GM18858 (cell line): ENCODE results near the gene MBD3L4.
"Not testable (repeated sequence)": the region's sequence is repeated elsewhere in the genome, so short reads cannot be mapped to it uniquely, and the experiment has no call there.

Experiments
- ATAC-seq: cut with Tn5 transposase; IDR thresholded peaks from one replicate; pipeline ENCODE4 v1.9.1; 2021; ENCODE audit not compliant: unreplicated experiment

MBD3L4 gene

DNA sequence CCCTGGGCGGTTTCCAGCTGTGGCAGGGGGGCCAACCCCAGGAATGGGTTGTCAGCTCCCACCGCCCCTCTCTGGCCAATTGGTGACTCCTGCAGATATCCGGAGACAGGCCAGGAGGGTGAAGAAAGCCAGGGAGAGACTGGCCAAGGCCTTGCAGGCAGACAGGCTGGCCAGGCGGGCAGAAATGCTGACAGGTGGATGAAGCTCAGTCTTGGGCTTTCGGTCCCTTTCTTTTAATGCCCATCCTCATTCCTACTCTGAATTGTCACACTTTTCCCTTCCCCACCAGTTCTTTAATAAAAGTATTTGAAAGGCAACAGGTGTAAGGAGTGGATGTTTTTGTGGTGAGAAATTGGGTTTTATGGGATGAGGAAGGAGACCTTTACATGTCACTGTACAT lies 11.4 kb upstream of the MBD3L4 start:
- not testable (repeated sequence) for ATAC-seq

DNA sequence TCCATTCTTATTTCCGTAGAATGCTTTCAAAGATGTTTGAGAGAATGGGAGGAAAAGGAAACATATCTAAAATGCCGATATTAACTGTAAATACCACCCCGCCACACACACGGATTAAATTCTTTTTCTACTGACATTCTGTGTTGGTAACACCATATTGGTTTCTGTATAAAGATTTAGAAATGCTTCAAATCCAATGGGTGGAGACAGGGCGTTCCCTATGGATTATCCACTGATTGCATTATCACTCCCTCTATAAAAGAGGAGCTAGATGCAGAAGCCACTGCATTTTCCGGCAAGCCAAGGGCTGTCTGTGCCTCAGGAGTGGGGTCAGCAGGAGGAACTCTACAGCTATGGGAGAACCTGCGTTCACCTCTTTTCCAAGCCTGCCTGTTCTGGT lies 9.0 kb upstream of the MBD3L4 start, which contains the start of gene MBD3L2:
Gene MBD3L2 (plus strand): TSS at position 301 of the 400 bp plus-strand sequence. CDS start 53 bp downstream, at position 354.
- ATAC-seq, result not testable (repeated sequence)

DNA sequence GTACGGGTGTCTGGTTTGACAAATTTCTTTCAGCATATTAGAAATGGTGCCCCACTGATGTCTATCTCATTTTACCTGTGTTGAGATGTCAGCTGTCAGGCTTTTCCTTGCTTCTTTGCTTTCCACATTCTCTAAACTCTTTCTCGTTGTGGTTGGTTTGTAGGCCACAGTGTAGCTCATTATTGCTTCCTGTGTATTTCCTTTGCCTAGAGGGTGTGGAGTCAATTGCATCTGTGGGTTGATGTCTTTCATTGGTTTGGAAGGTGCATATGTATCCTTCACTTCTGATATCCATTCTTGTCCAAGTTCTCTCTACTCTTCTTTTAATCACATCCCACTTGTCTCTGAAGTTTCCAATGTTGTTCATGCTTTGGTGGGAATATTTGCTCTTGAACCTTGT lies 1.6 kb upstream of the MBD3L4 start:
- ATAC-seq, result not testable (repeated sequence)

DNA sequence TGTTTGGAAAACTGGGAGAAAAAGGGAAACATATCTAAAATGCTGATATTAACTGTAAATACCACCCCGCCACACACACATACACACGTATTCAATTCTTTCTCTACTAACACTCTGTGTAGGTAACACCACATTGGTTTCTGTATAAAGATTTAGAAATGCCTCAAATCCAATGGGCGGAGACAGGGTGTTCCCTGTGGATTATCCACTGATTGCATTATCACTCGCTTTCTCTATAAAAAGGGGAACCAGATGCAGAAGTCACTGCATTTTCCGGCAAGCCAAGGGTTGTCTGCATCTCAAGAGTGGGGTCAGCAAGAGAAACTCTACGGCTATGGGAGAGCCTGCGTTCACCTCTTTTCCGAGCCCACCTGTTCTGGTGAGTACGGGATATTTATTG lies 9.7 kb downstream of the MBD3L4 start, which contains the start of gene MBD3L5:
Gene MBD3L5 (plus strand): TSS at position 301 of the 400 bp plus-strand sequence. CDS start 34 bp downstream, at position 335.
- not testable (repeated sequence) for ATAC-seq

DNA sequence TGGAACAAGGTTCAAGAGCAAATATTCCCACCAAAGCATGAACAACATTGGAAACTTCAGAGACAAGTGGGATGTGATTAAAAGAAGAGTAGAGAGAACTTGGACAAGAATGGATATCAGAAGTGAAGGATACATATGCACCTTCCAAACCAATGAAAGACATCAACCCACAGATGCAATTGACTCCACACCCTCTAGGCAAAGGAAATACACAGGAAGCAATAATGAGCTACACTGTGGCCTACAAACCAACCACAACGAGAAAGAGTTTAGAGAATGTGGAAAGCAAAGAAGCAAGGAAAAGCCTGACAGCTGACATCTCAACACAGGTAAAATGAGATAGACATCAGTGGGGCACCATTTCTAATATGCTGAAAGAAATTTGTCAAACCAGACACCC lies 11.2 kb downstream of the MBD3L4 start:
- not testable (repeated sequence) for ATAC-seq

DNA sequence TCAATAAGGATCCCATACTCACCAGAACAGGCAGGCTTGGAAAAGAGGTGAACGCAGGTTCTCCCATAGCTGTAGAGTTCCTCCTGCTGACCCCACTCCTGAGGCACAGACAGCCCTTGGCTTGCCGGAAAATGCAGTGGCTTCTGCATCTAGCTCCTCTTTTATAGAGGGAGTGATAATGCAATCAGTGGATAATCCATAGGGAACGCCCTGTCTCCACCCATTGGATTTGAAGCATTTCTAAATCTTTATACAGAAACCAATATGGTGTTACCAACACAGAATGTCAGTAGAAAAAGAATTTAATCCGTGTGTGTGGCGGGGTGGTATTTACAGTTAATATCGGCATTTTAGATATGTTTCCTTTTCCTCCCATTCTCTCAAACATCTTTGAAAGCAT lies 18.6 kb downstream of the MBD3L4 start, which contains the start of gene MBD3L2B:
Gene MBD3L2B (minus strand): TSS at position 101 of the 400 bp plus-strand sequence. CDS start 34 bp downstream, at position 67.
- not testable (repeated sequence) for ATAC-seq

DNA sequence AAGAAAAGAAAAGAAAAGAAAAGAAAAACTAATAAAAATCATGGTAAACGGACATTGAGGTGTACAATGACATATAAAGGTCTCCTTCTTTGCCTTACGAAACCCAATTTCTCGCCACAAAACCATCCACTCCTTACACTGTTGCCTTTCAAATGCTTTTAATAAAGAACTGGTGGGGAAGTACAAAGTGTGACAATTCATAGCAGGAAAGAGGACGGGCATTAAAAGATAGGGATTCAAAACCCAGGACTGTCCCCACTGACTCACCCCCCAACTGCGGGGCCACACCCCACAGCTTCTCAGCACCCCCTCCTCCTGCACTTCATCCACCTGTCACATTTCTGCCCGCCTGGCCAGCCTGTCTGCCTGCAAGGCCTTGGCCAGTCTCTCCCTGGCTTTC lies 21.2 kb downstream of the MBD3L4 start:
- ATAC-seq, result no peak

DNA sequence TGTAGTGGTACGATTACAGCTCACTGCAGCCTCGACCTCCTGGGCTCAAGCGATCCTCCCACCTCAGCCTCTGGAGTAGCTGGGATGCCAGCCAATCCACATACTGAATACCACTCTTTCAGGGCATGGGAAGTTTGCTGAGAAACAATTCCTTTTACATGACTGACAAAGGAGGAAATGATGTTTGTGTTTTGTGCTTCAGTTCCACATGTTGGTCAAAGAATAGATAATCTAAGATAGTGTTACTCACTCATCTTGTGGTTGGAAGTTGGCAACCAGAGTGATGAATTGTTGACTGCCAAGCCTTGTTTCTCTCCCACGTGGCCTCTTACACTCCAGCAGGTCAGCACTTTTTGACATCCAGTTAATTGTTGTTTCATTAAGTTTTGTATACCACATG lies 26.3 kb downstream of the MBD3L4 start:
- no peak for ATAC-seq

DNA sequence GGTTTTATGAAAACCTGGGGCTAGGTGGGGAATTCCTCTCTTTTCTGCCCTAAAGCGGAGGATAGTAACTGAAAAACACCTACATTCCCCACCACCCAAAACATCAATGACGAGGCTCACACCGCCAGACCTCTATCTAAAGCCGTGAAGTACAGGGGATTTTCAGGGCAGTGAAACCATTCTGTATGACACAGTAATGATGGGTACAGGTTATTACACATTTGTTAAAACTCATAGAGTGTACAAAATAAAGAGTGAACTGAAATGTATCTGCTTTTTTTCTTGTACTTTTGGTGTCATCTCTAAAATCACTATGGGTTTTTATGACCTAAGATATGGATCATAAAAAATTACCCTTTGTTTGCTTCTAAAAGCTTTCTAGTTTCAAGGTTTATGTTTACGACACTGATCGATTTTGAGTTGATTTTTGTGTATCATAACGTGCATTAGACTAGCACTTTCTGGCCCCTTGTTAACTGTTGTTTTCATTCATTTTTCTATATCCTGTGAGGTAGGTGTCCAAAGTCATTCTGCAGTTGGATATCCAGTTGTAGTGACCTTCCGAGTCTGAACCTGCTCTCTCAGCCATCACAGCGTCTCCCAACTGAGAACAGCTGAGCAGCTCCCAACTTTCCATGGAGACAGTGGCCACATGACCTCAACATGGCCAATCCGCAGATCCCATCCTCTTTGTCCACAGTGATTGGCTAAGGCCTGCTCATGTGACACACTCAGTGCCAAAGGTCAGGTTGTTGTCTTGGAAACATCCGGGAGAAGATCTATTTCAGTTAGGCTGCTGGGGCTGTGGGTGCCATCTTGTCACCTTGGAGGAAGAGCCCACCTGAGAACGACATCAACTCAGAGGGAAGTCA lies 29.0 kb downstream of the MBD3L4 start:
- no peak for ATAC-seq

DNA sequence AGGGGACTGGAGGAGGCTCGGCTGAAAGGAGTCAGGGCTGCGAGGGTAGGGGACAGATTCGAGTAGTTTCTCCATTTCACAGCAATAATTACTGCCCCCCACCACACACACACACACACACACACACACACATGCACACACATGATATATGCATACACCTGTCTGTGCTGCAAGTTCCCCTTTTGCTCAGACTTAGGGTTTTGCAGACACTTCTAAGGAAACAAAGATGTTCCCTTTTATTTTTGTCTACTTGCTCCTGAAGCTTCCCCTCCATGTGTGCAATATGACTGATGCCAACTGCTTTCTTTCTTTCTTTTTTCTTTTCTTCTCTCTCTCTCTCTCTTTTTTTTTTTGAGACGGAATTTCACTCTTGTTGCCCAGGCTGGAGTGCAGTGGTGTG lies 32.1 kb downstream of the MBD3L4 start:
- ATAC-seq, result no peak

DNA sequence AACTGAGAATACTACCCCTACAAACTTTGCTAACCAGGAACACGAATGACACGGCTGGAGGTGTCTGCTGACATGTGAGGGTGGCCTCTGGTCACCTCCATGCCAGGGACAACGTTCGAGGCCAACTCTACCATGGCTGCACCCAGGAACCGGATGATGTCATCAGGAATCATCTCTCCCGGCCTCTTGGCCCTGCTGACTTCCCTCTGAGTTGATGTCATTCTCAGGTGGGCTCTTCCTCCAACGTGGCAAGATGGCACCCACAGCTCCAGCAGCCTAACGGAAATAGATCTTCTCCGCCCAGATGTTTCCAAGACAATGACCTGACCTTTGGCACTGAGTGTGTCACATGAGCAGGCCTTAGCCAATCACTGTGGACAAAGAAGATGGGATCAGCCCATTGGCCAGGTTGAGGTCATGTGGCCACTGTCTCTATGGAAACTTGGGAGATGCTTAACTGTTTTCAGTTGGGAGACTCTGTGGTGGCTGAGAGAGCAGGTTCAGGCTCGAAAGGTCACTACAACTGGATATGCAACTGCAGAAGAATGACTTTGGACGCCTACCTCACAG lies 33.8 kb downstream of the MBD3L4 start:
- no peak for ATAC-seq

DNA sequence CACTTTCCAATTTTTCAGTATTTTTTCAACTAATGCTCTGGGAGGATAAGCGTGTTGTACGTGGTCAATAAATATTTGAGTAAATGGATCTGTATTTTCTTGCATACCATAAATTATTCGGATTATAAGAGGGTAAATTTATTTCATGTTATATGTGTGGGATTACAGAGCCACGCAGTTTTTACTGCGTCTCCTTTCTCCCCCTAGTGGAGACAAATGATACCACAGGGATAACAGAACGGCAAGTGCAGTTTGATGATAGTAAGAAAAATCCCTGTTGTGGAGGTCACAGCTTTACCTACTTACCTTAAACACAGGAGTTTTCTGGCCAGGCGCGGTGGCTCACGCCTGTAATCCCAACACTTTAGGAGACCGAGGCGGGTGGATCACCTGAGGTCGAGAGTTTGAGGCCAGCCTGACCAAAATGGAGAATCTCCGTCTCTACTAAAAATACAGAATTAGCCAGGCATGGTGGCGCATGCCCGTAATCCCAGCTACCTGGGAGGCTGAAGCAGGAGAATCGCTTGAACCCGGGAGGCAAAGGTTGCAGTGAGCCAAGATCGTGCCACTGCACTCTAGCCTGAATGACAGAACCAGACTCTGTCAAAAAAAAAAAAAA lies 35.6 kb downstream of the MBD3L4 start:
- no peak for ATAC-seq

DNA sequence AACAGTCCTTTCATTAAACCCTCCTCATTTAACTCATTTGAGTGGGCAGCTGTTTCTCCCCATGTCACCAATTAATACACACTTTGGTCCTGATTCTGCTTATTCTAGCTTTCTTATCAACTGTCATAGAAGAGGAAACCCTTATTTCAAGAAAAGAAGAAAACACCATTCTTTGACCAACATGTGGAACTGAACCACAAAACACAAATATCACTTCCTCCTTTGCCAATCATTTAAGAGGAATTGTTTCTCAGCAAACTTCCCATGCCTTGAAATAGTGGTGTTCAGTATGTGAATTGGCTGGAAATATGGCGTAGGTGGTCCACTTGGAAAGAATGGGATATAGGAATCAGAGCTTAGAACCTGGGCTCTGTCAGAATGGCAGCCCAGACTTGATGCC lies 39.2 kb downstream of the MBD3L4 start:
- no peak for ATAC-seq

DNA sequence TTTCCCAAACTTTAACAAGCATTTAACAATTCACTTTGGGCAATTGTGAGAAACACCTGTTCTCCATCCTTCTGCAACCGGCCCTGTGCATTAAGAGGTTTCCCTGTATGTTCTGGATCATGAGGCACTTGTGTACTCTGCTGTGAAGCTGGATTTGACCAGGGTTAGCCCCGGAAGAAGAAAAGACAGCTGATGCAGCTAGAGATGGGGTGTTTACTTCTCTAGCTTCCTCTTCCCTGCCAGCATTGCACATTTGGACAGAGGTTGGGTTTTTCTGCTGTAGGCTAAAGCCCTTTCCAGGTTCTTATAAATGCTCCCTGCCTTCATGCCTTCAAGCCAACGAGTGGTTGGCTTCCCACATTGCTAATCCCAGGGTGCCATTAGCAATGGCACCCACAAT lies 39.6 kb downstream of the MBD3L4 start:
- no peak for ATAC-seq

DNA sequence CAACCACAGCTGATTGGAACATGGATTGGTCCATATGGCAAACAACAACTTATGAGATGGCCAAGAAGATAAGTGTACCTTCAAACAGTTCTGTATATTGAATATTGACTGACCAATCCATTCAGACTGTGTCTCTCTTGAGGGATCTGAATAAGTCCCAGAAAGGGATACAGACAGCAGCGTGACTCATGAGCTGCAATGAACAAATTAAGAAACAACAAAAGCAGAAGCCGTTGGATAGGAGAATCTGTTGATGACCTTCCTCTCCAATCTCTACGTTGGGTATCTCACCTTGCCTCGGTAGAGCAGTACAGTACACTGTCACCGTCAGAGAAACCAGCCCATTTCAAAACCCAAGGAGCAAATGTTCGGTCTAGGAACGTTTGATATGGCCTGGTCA lies 40.0 kb downstream of the MBD3L4 start:
- no peak for ATAC-seq

DNA sequence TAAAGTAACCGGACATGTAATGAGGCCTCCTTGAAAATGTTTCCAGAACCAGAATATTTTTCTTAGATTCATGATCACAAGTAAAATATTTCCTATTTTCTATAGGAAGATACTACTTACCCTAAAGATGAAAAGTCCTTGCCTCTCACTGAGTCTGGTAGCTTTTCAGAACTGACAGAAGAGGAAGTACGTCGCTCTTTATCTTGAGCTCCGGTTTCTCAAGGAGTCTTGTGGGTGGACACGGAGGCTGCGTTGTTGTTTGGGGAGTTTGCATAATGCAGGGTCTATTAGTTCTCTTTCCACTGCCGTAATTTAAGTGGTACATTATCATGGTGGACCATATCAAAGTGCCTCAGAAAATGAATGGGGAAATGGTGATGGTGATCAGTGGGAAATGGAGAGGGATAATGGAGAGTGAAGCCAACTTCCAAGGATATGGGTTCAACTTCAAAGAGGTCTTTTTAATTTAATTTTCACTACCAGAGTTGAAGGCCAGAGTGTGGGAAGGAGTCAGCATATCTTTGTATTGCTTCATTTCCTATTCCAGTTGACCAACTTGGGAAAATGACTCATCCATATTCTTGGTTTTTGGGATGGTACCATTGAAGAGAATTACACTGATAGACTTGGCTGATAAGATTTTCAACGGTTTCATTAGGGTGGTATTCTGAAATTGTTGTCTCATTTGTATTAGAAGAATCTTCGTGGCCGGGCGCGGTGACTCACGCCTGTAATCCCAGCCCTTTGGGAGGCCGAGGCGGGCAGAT lies 42.1 kb downstream of the MBD3L4 start:
- ATAC-seq, result no peak

DNA sequence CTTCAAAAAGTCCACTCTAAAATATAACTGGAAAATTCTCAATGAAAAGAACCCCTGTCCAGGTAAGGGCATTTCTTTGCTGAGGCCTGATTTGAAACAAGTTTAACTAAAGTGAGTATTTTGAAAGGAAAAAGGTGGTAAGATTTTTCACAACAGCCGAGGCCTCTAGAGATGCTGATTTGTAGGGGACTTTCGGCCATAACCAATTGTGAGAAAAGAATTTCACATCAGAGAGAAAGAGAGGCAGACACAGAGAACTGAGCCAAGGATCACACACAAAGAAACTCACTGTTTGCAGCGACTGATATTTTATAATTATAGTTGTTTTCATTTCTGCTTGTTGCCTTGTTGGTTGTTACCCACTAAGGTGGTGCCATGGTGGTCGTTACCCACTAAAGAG lies 43.2 kb downstream of the MBD3L4 start:
- no peak for ATAC-seq

DNA sequence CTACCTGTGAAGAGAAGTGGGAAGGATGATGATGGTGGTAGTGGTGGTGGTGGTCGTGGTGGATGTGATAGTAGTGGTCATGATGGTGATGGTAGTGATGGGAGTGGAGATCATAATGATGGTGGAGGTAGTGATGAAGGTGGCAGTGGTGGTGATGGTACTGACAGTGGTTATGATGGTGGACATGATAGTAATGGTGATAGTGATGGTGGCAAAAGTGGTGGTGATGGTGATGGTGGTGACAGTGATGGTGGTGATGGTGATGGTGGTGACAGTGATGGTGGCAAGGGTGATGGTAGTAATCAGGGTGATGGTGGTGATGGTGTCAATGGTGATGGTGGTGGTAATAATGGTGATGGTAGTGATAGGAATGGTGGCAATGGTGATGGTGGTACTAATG lies 44.9 kb downstream of the MBD3L4 start:
- no peak for ATAC-seq

DNA sequence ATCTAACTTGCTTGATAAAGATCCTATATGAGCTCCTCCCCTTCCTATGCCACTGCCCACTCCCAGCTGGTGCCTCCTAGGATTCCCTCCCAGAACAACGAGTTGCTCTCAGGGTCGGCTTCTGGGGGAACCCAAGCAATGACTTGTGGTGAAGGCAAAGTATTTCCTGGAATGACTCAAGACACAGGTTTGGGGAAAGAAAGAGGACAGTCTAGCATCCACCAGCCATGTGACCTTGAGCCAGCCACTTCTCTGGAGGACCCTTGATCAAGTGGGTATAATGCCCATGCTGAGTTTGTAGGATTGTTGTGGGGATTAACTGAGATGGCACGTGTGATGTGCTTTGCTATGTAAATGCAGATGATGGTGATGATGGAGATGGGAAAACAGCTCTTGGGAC lies 51.7 kb downstream of the MBD3L4 start:
- ATAC-seq, result no peak

DNA sequence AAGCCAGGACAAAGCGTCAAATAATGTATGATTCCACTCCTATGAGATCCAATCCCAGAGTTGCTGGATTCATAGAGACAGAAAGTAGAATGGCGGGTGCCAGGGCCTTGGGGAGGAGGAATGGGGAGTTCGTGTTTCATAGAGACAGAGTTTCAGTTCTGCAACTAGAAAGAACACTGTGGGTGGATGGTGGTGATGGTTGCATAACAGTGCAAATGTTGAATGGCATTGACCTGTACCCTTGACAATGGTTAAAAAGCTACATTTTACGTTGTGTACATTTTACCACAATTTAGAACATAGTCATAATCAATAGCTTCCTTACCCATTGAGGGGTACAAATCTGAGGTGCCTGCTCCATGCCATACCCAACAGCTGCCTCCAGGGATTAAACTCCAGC lies 52.1 kb downstream of the MBD3L4 start:
- no peak for ATAC-seq
